Activated T-helper 17 cell treated with anti-CD3 and anti-CD28 coated beads, Interleukin-2, amount 50 U/mL, for 72 hours (primary cell): ENCODE measurements around the gene CEBPG. TPM values are rescaled to one million over a fixed set of nuclear protein-coding genes. Genes with fewer than 3 reads are reported as not detected.

Experiments used
- ATAC-seq: fragments of 150-1000 bp; cut with Tn5 transposase; replicated peaks from 2 replicates; pipeline ENCODE4 v1.10.0; 2021; ENCODE audit warnings: mild to moderate bottlenecking, moderate library complexity
- H3K27ac Mint-ChIP-seq: one replicate; pipeline ENCODE4 v1.8.0; 2022; ENCODE audit warnings: mixed read lengths
- H3K27me3 Mint-ChIP-seq: one replicate; pipeline ENCODE4 v1.8.0; 2022; ENCODE audit warnings: mixed read lengths
- H3K36me3 Mint-ChIP-seq: one replicate; pipeline ENCODE4 v1.8.0; 2022; ENCODE audit warnings: low read depth, mild to moderate bottlenecking, mixed read lengths
- H3K4me1 Mint-ChIP-seq: one replicate; pipeline ENCODE4 v1.8.0; 2022; ENCODE audit warnings: mixed read lengths
- H3K4me3 Mint-ChIP-seq: one replicate; pipeline ENCODE4 v1.8.0; 2022; ENCODE audit warnings: mild to moderate bottlenecking, mixed read lengths
- H3K9me3 Mint-ChIP-seq: one replicate; pipeline ENCODE4 v1.8.0; 2022; ENCODE audit warnings: mixed read lengths
- total RNA-seq, 2 donors: library from RNA; stranded (reverse); gene quantifications; one replicate each; pipeline ENCODE4 v1.2.3, GENCODE V29; 2022

CEBPG gene
- total RNA-seq, 2 donors from 2014 or later = 15.0 to 23.6 TPM

DNA sequence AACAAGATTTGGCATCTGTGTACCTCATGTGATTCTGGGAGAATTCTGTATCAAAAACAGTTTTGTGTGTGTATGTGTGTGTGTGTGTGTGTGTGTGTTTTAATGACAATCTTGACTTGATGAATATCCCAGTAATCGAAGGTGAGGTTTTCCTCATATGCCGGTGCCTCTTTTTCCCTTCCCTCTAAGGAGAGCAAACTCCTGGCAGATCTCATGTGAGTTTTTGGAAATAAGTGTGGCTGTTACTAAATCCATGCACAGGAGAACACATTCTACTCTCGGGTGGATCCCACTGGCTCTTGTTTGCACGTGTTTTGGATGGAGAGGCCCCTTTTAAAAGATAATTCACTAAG is 29.0 kb upstream of the CEBPG start:
- Mint-ChIP-seq H3K9me3 (no peaks in the 10 kb centered on the region), H3K36me3 (no peaks in the 10 kb centered on the region), H3K27me3 (peaks cover 68% of the 10 kb centered on the region), H3K4me3 (no peak overlapping the region), H3K4me1 (no peaks in the 10 kb centered on the region), H3K27ac (no peak overlapping the region)
- no peak for ATAC-seq

DNA sequence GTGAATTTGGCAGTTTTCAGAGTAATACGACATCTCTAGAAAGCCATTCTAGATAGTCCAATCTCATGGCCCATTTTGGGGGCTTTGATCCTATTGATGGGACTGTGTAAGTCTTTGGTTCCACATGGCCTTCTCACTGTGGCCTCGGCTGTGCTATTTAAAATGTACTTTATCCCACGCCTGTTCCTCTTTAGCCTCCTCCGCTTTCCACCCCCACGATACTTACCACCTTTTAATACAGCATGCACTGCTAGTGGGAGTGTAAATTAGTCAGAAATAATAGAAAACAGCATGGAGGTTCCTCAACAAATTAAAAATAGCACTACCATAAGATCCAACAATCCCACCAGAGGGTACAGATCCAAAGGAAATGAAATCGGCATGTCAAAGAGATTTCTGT is 28.3 kb upstream of the CEBPG start:
- no peaks in the 10 kb centered on the region for H3K4me1 Mint-ChIP-seq
- H3K36me3 Mint-ChIP-seq = no peaks in the 10 kb centered on the region
- ATAC-seq = no peak
- H3K9me3 Mint-ChIP-seq = no peaks in the 10 kb centered on the region
- no peak overlapping the region for H3K4me3 Mint-ChIP-seq
- H3K27me3 Mint-ChIP-seq = peaks cover 68% of the 10 kb centered on the region
- H3K27ac Mint-ChIP-seq = no peak overlapping the region

- peaks cover 59% of the 10 kb centered on the region for H3K27me3 Mint-ChIP-seq
- H3K4me1 Mint-ChIP-seq = no peaks in the 10 kb centered on the region
- H3K4me3 Mint-ChIP-seq = no peak overlapping the region
- ATAC-seq = no peak
- H3K9me3 Mint-ChIP-seq = no peaks in the 10 kb centered on the region
- H3K27ac Mint-ChIP-seq = no peak overlapping the region
- H3K36me3 Mint-ChIP-seq = no peaks in the 10 kb centered on the region
These were observed 26.8 kb upstream of the CEBPG start for GRCh38 chr19:33346665-33347064.

- Mint-ChIP-seq H3K36me3 (no peaks in the 10 kb centered on the region), H3K4me1 (no peaks in the 10 kb centered on the region), H3K27ac (no peak overlapping the region), H3K4me3 (no peak overlapping the region), H3K9me3 (no peaks in the 10 kb centered on the region), H3K27me3 (peaks cover 53% of the 10 kb centered on the region)
- ATAC-seq = no peak
These were observed 26.2 kb upstream of the CEBPG start for GRCh38 chr19:33347300-33347699.

DNA sequence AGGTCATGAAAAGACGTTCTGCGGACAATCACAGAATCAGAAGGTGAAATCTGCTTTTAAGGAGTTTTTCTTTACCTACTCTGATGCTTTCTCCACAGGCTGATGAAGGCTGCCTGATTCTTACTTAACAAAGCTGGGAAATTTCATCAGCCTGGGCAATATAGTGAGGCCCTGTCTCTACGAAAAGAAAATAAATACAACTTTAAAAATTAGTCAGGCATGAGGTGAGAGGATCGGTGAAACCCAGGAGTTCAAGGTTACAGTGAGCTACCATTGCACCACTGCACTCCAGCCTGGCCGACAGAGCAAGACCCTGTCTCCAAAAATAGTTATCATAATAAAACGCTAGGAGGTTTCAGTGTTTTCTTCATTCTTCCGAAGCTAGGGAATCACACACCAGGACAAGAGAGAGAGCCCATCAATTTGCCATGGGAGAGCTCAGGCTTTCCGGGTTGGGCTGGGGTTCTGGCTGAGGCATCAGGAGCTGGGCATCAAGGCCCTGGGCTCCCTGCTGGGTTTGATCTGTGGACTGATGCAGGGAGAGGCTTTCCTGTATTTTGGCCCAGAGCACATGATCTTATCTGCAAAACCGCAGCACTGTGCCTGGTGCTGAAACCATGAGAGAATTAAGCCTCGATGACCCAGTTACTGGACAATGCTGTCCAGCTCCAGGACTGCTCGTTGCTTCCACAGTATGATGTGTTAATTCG is 25.1 kb upstream of the CEBPG start:
- Mint-ChIP-seq H3K9me3 (no peaks in the 10 kb centered on the region), H3K4me1 (no peaks in the 10 kb centered on the region), H3K36me3 (no peaks in the 10 kb centered on the region), H3K27ac (no peak overlapping the region), H3K27me3 (peaks cover 43% of the 10 kb centered on the region), H3K4me3 (no peak overlapping the region)
- no peak for ATAC-seq

DNA sequence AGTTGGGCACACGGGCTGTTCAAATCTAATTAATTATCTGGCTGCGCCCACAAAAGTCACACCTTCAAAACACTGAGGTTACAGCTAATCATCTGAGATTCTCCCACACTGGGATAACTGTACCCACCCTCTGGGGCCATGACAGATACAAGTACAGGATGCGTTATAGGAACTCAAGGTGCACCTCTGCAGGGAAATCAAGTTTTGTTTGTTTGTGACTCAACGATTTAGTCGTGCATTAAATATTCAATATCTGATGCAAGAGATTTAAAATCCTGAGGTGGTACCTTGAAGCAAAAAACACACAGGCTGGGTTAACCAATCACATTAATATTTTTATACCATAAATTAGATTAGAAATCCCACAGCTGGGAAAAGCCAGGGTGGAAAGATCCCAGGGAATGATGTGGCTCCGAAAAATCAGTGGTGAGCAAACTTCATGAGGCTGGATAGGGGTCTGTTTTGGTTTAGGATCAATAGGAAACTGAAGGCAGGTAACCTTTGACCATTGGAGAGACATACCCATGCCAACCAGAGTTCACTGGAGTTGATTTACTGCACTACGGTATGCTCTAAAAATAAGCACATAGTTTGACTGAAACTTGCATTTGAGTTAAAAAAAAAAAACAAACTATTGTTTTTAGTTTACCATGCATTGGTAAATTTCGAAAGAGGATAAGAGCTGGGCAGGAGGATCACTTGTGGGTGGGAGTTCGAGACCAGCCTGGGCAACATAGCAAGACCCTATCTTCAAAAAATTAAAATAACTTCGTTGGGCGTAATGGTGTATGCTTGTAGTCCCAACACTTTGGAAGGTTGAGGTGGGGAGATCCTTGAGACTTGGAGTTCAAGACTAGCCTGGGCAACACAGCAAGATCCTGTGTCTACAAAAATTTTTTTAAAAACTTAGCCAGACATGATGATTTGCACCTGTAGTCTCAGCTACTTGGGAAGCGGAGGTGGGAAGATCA is 23.9 kb upstream of the CEBPG start:
- Mint-ChIP-seq H3K4me3 (no peak overlapping the region), H3K9me3 (no peaks in the 10 kb centered on the region), H3K4me1 (no peaks in the 10 kb centered on the region), H3K36me3 (no peaks in the 10 kb centered on the region), H3K27me3 (peaks cover 38% of the 10 kb centered on the region), H3K27ac (no peak overlapping the region)
- no peak for ATAC-seq

GRCh38 chr19:33350538-33351309 is 22.8 kb upstream of the CEBPG start:
- no peak for ATAC-seq
- Mint-ChIP-seq H3K9me3 (peaks cover 2% of the 10 kb centered on the region), H3K4me3 (no peak overlapping the region), H3K27ac (no peak overlapping the region), H3K27me3 (peaks cover 30% of the 10 kb centered on the region), H3K36me3 (no peaks in the 10 kb centered on the region), H3K4me1 (no peaks in the 10 kb centered on the region)

- no peak overlapping the region for H3K27ac Mint-ChIP-seq
- H3K9me3 Mint-ChIP-seq = peaks cover 6% of the 10 kb centered on the region
- no peaks in the 10 kb centered on the region for H3K4me1 Mint-ChIP-seq
- H3K4me3 Mint-ChIP-seq = no peak overlapping the region
- ATAC-seq = no peak
- peaks cover 22% of the 10 kb centered on the region for H3K27me3 Mint-ChIP-seq
- no peaks in the 10 kb centered on the region for H3K36me3 Mint-ChIP-seq
These were observed 18.0 kb upstream of the CEBPG start for GRCh38 chr19:33355535-33355934.

DNA sequence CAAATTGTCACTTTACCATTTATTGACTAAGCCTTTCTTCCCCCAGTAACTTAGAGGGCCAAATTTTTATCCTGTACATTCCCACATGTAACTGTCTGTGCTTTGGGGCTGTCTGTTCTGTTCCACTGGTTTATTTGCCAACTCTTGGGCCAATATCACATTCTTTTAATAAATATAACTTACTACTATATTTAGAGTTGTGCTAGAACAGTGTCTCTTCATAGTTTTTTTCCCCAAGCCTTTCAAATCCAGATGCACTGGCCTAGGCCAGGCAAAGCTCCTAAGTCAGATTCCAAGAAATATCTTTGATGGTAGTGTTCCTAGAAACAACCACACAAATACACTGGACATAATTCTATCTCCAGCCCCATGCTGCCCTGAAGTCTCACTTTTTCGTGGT is 16.0 kb upstream of the CEBPG start:
- Mint-ChIP-seq H3K27me3 (peaks cover 22% of the 10 kb centered on the region), H3K27ac (no peak overlapping the region), H3K9me3 (peaks cover 6% of the 10 kb centered on the region), H3K4me3 (no peak overlapping the region), H3K36me3 (no peaks in the 10 kb centered on the region), H3K4me1 (no peaks in the 10 kb centered on the region)
- ATAC-seq = no peak

GRCh38 chr19:33358408-33358807 is 15.1 kb upstream of the CEBPG start:
- ATAC-seq = no peak
- Mint-ChIP-seq H3K27ac (no peak overlapping the region), H3K27me3 (peaks cover 23% of the 10 kb centered on the region), H3K9me3 (peaks cover 6% of the 10 kb centered on the region), H3K4me1 (no peaks in the 10 kb centered on the region), H3K36me3 (no peaks in the 10 kb centered on the region), H3K4me3 (no peak overlapping the region)

DNA sequence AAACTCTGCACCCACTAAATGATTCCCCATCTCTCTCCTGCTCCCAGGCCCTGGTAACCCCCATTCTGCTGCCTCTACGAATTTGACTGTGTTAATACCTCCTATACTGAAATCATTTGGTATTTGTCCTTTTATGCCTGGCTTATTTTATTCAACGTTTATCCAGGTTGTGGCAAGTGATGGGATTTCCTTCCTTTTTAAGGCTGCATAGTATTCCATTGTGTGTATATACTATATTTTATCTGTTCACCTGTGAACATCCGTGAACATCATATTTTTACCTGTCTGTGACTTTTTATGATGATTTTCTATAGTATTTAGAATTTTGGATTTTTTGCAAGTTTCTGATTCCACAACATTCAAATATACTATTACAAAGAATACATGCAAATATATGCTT is 13.9 kb upstream of the CEBPG start:
- H3K4me3 Mint-ChIP-seq = no peak overlapping the region
- no peaks in the 10 kb centered on the region for H3K36me3 Mint-ChIP-seq
- peaks cover 6% of the 10 kb centered on the region for H3K9me3 Mint-ChIP-seq
- no peak overlapping the region for H3K27ac Mint-ChIP-seq
- H3K27me3 Mint-ChIP-seq = peaks cover 19% of the 10 kb centered on the region
- no peak for ATAC-seq
- no peaks in the 10 kb centered on the region for H3K4me1 Mint-ChIP-seq

GRCh38 chr19:33362508-33363228 is 10.8 kb upstream of the CEBPG start:
- H3K4me1 Mint-ChIP-seq = no peaks in the 10 kb centered on the region
- no peak overlapping the region for H3K4me3 Mint-ChIP-seq
- no peak for ATAC-seq
- peaks cover 23% of the 10 kb centered on the region for H3K27me3 Mint-ChIP-seq
- no peaks in the 10 kb centered on the region for H3K36me3 Mint-ChIP-seq
- no peaks in the 10 kb centered on the region for H3K9me3 Mint-ChIP-seq
- H3K27ac Mint-ChIP-seq = no peak overlapping the region

GRCh38 chr19:33363476-33363875 is 10.0 kb upstream of the CEBPG start:
- Mint-ChIP-seq H3K27ac (no peak overlapping the region), H3K27me3 (peaks cover 20% of the 10 kb centered on the region), H3K9me3 (no peaks in the 10 kb centered on the region), H3K4me1 (no peaks in the 10 kb centered on the region), H3K4me3 (no peak overlapping the region), H3K36me3 (no peaks in the 10 kb centered on the region)
- no peak for ATAC-seq

GRCh38 chr19:33365691-33366090 is 7.8 kb upstream of the CEBPG start:
- H3K27me3 Mint-ChIP-seq = peaks cover 14% of the 10 kb centered on the region
- H3K36me3 Mint-ChIP-seq = no peaks in the 10 kb centered on the region
- H3K4me1 Mint-ChIP-seq = no peaks in the 10 kb centered on the region
- no peak for ATAC-seq
- H3K9me3 Mint-ChIP-seq = no peaks in the 10 kb centered on the region
- no peak overlapping the region for H3K27ac Mint-ChIP-seq
- H3K4me3 Mint-ChIP-seq = no peak overlapping the region
